Astrocyte (in vitro differentiated cells and primary cell): ENCODE data around the gene LMOD1. TPM values are rescaled to one million over a fixed set of nuclear protein-coding genes. Genes with fewer than 3 reads are reported as not detected.

Experiments used
- DNase-seq: peaks from one replicate; pipeline ENCODE4 v3.0.0-alpha.2; 2010; ENCODE audit warnings: low read depth
- FAIRE-seq: peaks from 2 replicates; lab custom pipeline; 2011; peaks lifted over from hg19 to GRCh38; lab: Jason Lieb, UNC
- H2AFZ ChIP-seq: 2 replicates; pipeline ENCODE4 v1.6.0; 2012; ENCODE audit warnings: low read depth, low read length, inconsistent platforms
- H3K27ac ChIP-seq: 2 replicates; pipeline ENCODE4 v1.5.1; 2011; ENCODE audit warnings: low read depth, low read length, inconsistent platforms
- H3K27me3 ChIP-seq: 2 replicates; pipeline ENCODE4 v1.6.0; 2011; ENCODE audit warnings: low read length, inconsistent platforms; ENCODE audit not compliant: insufficient read depth
- H3K36me3 ChIP-seq: 2 replicates; pipeline ENCODE4 v1.5.1; 2011; ENCODE audit warnings: low read length, inconsistent platforms; ENCODE audit not compliant: insufficient read depth
- H3K4me1 ChIP-seq: 2 replicates; pipeline ENCODE4 v1.5.1; 2011; ENCODE audit warnings: low read length, inconsistent platforms; ENCODE audit not compliant: insufficient read depth
- H3K4me2 ChIP-seq: 2 replicates; pipeline ENCODE4 v1.6.0; 2012; ENCODE audit warnings: low read length, inconsistent platforms
- H3K4me3 ChIP-seq: 2 replicates; pipeline ENCODE4 v1.5.1; 2011; ENCODE audit warnings: low read depth, mild to moderate bottlenecking, low read length, inconsistent platforms; ENCODE audit not compliant: insufficient read depth
- H3K79me2 ChIP-seq: 2 replicates; pipeline ENCODE4 v1.6.0; 2012; ENCODE audit warnings: mild to moderate bottlenecking, low read length, inconsistent platforms; ENCODE audit not compliant: insufficient read depth
- H3K9ac ChIP-seq: 2 replicates; pipeline ENCODE4 v1.6.0; 2012; ENCODE audit warnings: mild to moderate bottlenecking, low read length, inconsistent platforms
- H3K9me3 ChIP-seq: 2 replicates; pipeline ENCODE4 v1.5.1; 2012; ENCODE audit warnings: low read depth, mild to moderate bottlenecking, low read length, inconsistent platforms; ENCODE audit not compliant: insufficient read depth
- H4K20me1 ChIP-seq: 2 replicates; pipeline ENCODE4 v1.6.0; 2012; ENCODE audit warnings: low read length, inconsistent platforms; ENCODE audit not compliant: insufficient read depth
- H3K27ac Mint-ChIP-seq: one replicate; pipeline ENCODE4 v1.8.0; 2021; ENCODE audit warnings: mild to moderate bottlenecking, mixed read lengths; ENCODE audit not compliant: unreplicated experiment
- H3K27me3 Mint-ChIP-seq: one replicate; pipeline ENCODE4 v1.8.0; 2021; ENCODE audit warnings: low read depth, mixed read lengths; ENCODE audit not compliant: unreplicated experiment
- H3K36me3 Mint-ChIP-seq: one replicate; pipeline ENCODE4 v1.8.0; 2021; ENCODE audit warnings: low read depth, mixed read lengths; ENCODE audit not compliant: unreplicated experiment
- H3K4me1 Mint-ChIP-seq: one replicate; pipeline ENCODE4 v1.8.0; 2021; ENCODE audit warnings: low read depth, mixed read lengths; ENCODE audit not compliant: unreplicated experiment
- H3K4me3 Mint-ChIP-seq: one replicate; pipeline ENCODE4 v1.8.0; 2021; ENCODE audit warnings: mild to moderate bottlenecking, moderate library complexity, mixed read lengths; ENCODE audit not compliant: unreplicated experiment
- H3K9me3 Mint-ChIP-seq: one replicate; pipeline ENCODE4 v1.8.0; 2021; ENCODE audit warnings: mild to moderate bottlenecking, mixed read lengths; ENCODE audit not compliant: unreplicated experiment
- CTCF ChIP-seq: IDR thresholded peaks from 2 replicates; pipeline ENCODE4 v1.5.1; 2011; ENCODE audit warnings: low read depth, mild to moderate bottlenecking, inconsistent platforms, low read length, moderate library complexity; ENCODE audit not compliant: insufficient read depth
- EZH2 ChIP-seq: IDR thresholded peaks from 2 replicates; pipeline ENCODE4 v1.6.1; 2012; ENCODE audit warnings: mild to moderate bottlenecking, low read length, inconsistent platforms; ENCODE audit not compliant: insufficient read depth
- microRNA-seq: library from miRNA; unstranded; fragments of <30 nt; microRNA quantifications from one replicate; pipeline ENCODE4 v1.2.0, GENCODE V29; 2020
- total RNA-seq: library from RNA; stranded (reverse); gene quantifications from 2 replicates; pipeline ENCODE4 v1.2.1, GENCODE V29; 2021

LMOD1 gene
- total RNA-seq, 1 donor from 2014 or later: 13.2 TPM

DNA sequence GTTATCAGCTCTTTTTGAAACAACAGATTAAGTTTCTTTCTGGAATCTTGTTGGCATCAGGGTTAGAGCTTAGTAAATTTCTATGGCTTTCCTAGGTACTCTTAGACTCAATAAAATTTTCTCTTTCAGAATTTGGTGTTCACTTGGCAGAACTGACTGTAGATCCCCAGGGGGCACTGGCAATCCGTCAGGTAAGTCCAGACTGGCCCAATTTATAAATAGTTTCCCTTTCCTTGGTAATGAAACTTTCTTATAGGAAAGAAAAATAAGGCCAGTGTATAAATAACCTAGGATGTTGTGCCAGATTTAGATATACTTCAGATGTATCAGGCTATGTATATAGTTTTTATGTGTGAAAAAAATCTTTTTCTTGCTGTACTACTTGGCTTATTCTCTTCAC, 99.2 kb downstream of the LMOD1 start:
- Histone ChIP-seq H3K27me3 (no peaks in the 10 kb centered on the region), H3K9me3 (no peaks in the 10 kb centered on the region), H3K4me3 (no peak overlapping the region), H3K36me3 (peaks cover 17% of the 10 kb centered on the region), H4K20me1 (peaks cover 21% of the 10 kb centered on the region), H3K27ac (no peak overlapping the region), H3K4me1 (peaks cover 37% of the 10 kb centered on the region), H3K4me2 (no peak overlapping the region), H2AFZ (no peak overlapping the region), H3K9ac (no peak overlapping the region), H3K79me2 (peaks cover 74% of the 10 kb centered on the region)
- no peak overlapping the region for H3K27ac Mint-ChIP-seq
- TF ChIP-seq CTCF (no peak), EZH2 (no peak)
- no peak overlapping the region for H3K4me3 Mint-ChIP-seq
- peaks cover 30% of the 10 kb centered on the region for H3K4me1 Mint-ChIP-seq
- no peak for DNase-seq
- no peaks in the 10 kb centered on the region for H3K27me3 Mint-ChIP-seq
- H3K36me3 Mint-ChIP-seq: no peaks in the 10 kb centered on the region
- FAIRE-seq: no peak
- no peaks in the 10 kb centered on the region for H3K9me3 Mint-ChIP-seq

Small RNA genes within 50 kb of the gene (microRNA-seq; reads per million reads assigned to microRNA genes)
- gene MIR6739: 0.82 reads per million

Other genes with a start within 250 kb of the LMOD1 start
- gene IPO9, start 117.4 kb downstream of the LMOD1 start, total RNA-seq: 47.9 and 50.2 TPM in 2 replicates
- 9.8 and 10.1 TPM in 2 replicates for gene SHISA4, start 57.6 kb downstream of the LMOD1 start, total RNA-seq
- 130 and 139 TPM in 2 replicates for gene TIMM17A, start 9.0 kb upstream of the LMOD1 start, total RNA-seq
- gene RNPEP, start 36.1 kb upstream of the LMOD1 start, total RNA-seq: 65.8 and 68.9 TPM in 2 replicates
- gene ELF3, start 64.0 kb upstream of the LMOD1 start, total RNA-seq: 2.5 and 2.9 TPM in 2 replicates
- gene GPR37L1, start 176.4 kb upstream of the LMOD1 start, total RNA-seq: not detected in 2 replicates
- 72.9 and 83.0 TPM in 2 replicates for gene ARL8A, start 198.2 kb upstream of the LMOD1 start, total RNA-seq
- gene PTPN7, start 214.1 kb upstream of the LMOD1 start, total RNA-seq: 0.58 and 0.75 TPM in 2 replicates
- 0.27 and 0.48 TPM in 2 replicates for gene LGR6, start 247.3 kb upstream of the LMOD1 start, total RNA-seq